GM08714 (cell line): ENCODE data around the gene PECR.
"Not testable (repeated sequence)": the region's sequence is repeated elsewhere in the genome, so short reads cannot be mapped to it uniquely, and the experiment has no call there.

ENCODE experiments used
- H3K4me3 ChIP-seq: fragments of 200-500 bp; sonication (Bioruptor generic); 2 replicates; pipeline ENCODE4 v1.5.1; 2014; ENCODE audit warnings: mild to moderate bottlenecking, low read length, inconsistent platforms
- ZNF274 ChIP-seq: IDR thresholded peaks from 2 replicates; pipeline ENCODE4 v1.6.1; 2012; ENCODE audit warnings: mild to moderate bottlenecking, low read depth, low read length

The PECR gene

DNA sequence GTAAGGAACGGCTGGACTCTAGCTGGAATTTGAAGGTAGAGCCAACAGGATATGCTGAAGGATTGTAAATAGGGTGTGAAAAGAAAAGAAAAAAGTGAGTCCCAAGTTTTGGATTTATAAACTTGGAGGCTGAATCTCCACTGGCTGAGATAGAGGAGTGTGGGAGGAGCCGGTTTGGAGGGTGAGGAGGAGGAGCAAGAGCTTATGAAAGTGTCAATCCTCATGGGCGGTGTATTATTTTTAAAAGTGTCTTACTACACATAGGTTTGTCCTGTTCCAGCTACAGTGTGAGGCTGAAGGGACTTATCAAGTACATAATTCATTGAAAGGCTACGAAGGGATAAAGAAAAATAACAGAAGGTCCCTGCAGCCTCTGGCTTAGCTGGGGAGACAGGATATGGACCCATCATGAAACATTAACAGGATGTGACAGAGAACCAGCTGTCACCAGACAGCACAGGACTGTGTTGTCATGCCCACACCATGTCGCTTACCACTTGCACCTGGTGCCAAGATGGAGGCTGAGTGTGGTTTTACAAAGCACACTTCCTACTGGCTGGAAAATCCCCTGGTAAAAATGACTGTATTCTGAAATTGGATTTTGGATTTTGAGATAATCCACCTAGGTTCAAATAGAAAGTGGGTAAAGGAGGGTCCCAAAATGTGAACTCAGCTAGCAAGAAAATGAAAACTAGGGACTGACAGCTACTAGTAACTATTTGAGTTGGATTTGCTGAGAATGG lies 65.7 kb downstream of the PECR start:
- H3K4me3 ChIP-seq = peak overlapping the region; percentile 42; the same call in 1 of the 2 replicates

DNA sequence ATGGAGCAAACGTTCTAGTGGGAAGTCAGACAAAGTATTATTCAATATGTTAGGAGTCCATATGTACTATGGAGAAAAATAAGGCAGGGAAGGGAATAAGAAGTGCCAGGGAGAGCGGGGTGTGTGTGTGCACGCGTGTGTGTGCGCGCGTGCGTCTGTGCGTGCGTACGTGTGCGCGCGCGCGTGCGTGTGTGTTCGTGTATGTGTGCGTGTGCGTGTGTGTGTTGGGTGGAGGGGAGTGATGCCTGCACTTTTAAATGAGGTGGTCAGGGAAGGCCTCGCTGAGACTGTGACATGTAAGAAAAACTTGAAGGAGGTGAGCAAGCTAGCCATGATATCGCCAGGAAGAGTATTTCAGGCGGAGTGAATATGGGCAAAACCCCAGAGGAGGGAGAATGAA lies 66.6 kb downstream of the PECR start:
- H3K4me3 ChIP-seq = no peak overlapping the region
- no peak for TF ChIP-seq ZNF274

More for the DNA sequence above, 65.7 kb downstream of the PECR start:
- TF ChIP-seq ZNF274 = no peak

DNA sequence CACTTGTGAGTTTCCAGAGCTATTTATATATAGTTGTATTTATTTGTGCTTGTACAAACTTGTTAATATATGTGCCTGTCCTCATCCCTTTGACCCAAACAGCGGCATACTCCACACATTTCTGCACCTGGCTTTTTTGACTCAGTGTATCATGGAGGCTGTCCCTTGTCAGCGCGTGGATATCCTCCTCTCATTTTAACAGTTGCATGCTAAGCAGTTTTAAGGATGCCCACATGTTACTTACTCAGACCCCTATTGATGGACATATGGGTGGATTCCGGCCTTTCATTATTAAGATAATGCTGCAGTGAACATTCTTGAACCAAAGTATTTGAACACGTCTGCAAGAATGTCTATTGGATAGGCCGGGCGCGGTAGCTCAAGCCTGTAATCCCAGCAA lies 67.6 kb downstream of the PECR start:
- TF ChIP-seq ZNF274 = no peak
- H3K4me3 ChIP-seq = no peak overlapping the region

DNA sequence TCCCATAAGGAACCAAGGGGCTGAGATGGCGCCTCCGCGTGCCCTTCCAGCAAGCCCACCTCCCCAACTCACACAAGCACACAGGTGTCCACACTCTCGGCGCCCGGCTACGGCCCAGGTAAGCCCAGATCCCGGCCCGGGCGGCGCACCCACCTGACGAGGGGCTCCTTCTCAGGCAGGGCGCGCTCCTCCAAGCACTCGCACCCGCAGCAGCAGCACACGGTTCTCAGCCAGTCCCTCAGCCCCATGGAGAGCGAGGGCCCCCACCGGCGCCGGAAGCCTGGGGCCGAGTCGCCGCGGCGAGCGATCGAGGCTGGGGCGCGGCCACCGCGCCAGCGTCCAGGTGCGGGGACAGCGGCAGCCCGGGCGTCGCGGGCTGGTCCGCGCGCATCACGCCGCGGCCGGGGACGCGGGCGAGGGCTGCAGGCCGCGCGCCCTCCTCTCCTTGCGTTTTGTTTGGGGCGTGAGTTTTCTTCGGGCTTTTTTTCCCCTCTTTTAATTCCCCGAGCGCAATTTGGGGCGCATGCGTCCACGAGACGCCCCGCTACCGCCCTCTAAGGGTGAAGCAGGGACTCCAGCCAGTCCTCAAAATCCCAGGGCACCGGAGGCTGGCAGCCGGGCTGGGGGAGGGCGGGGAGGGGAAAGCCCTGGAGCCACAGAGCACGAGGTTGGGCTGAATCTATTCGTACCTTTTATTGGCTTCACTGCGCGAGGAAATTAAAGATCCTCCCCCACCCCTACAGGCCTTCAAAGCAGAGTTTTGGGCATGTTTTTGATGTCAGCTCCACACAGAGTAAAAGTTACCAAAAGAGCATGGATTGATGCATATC lies 68.3 kb downstream of the PECR start, which contains the start of gene MREG:
Gene MREG (minus strand): TSS at position 472 of the 830 bp plus-strand sequence. CDS start 224 bp downstream, at position 248.
- H3K4me3 ChIP-seq = peak within 1 kb of the TSS; percentile 98
- no peak for TF ChIP-seq ZNF274

DNA sequence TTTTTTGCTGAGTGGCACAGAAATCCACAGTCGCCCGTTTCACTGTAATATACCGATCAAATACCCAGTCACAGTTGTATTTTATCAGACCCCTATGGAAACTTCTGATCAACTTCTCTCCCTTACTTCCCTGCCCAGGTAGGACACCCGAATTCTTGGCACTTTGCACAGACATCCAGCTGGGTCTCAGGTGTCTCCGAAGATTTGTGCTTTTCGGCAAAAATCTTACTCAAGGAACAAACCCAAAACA lies 68.9 kb downstream of the PECR start:
- peak overlapping the region; percentile 98 for H3K4me3 ChIP-seq
- no peak for TF ChIP-seq ZNF274

DNA sequence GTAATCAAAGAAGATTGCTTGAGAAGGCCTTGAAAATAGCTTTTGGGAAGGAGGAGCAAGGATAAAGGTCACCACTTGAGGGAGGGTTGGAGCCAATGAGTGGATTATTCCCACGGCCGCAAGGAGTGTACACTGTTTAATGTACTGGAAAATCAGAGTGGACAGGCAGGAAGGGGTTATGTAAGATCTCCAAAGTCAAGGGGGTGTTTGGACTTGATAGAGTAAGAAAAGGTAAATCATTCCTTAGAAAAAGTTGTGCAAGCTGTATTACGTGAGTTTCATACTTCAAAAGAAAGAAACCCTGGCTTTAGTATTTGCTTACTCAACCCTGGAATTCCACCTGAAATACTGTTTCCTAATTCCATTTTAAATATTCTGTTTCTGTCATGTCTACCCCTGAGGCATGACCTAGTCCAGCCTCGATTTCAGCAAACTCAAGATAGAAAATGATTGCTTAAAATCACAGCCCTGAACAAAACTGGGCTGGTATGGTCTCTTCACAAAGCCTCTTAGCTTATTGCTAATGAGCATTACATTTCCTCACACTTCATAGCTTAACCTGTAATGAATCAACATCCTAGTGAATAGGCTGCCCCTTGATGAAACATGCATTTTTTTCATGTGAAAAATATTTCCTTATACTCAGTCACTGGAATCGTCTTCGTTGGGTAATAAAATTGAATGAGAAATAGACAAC lies 69.3 kb downstream of the PECR start:
- peak overlapping the region; percentile 98 for H3K4me3 ChIP-seq

DNA sequence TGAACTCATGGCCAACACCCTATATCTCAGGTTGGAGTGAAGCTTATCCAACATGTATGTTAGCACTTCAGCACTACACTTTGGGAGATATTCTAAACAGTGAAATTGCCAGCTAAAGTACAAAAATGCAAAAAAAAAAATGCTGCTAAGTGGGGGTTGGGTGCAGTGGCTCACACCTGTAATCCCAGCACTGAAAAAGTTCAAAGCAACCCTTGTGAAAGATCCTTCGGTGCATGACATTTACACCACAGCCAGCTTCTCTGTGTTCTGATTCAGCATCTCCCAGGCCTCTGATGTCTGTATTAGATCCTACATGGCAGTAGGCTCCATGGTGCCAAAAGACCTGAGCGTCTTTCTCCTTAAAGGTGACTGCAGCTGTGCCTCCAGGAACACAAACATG lies 72.4 kb downstream of the PECR start:
- not testable (repeated sequence) for H3K4me3 ChIP-seq

More for the DNA sequence above, 69.3 kb downstream of the PECR start:
- no peak for TF ChIP-seq ZNF274

DNA sequence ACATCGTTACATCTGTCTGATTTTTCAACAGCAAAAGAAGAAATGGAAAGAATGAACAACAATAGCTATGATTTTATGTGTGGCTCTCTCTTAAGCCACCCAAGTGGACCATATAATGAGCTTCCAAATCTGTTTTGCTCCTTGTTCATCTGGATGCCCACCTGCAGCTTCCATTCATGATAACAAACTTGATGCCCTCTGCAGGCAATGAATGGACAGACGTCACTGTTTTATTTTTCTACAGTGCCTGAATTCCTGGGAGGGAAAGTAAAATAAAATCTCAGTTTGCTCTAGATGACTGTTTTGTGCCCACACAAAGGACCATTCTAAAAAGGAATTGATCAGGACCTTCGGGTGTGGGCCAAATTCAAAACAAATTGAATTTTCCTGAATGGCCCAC lies 73.2 kb downstream of the PECR start:
- H3K4me3 ChIP-seq = no peak overlapping the region
- no peak for TF ChIP-seq ZNF274

DNA sequence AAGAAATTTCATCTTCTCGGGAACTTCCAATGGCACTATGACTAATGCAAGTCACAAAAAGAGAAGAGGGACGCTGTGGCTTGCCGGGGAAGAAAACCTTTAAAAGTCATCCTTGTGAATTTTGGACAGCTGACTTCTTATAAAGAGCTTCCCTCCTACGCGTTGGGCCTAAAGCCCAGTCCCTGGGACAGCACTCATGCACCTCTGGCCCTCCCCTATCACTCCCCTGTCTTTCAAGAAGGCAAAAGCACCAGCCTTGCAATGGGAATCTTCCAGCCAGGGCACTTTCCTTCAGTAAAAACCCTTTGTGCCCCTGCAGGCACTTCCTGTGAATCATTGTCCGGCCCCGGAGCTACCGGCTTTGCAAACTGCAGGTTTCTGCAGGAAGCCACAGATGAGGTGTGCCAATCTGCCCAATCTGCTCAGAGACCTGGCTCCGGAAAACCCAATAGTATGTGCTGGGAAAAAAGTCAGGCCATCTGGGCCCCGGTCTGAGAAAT lies 75.4 kb downstream of the PECR start:
- TF ChIP-seq ZNF274 = no peak
- H3K4me3 ChIP-seq = peak overlapping the region; percentile 47; the same call in 1 of the 2 replicates

DNA sequence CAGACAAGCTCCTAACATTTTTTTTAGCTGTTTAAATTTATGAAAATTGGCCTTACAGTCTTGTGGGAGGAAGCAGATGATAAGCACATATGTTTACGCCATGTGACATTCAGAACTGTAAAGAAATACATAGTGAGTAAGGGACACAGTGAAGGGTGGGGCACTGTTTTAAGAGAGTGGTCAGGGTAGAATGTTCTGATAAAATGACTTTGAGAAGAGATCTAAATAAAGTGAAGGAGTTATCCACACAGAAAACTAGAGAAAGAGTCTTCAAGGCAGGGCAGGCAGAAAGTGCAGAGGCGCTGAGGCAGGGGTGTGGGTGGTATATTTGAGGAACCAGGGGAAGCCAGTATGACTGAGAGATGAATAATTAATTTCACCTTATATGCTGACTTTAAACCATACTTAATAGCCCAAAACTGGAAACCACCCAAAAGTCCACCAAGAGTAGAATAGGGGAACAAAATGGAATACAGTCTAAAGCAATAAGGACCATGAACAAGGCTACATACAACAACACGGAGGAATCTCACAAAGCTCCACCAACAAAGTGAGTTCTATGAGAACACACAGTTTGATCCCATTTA lies 76.8 kb downstream of the PECR start:
- no peak overlapping the region; the same call in 1 of the 2 replicates for H3K4me3 ChIP-seq
- no peak for TF ChIP-seq ZNF274

DNA sequence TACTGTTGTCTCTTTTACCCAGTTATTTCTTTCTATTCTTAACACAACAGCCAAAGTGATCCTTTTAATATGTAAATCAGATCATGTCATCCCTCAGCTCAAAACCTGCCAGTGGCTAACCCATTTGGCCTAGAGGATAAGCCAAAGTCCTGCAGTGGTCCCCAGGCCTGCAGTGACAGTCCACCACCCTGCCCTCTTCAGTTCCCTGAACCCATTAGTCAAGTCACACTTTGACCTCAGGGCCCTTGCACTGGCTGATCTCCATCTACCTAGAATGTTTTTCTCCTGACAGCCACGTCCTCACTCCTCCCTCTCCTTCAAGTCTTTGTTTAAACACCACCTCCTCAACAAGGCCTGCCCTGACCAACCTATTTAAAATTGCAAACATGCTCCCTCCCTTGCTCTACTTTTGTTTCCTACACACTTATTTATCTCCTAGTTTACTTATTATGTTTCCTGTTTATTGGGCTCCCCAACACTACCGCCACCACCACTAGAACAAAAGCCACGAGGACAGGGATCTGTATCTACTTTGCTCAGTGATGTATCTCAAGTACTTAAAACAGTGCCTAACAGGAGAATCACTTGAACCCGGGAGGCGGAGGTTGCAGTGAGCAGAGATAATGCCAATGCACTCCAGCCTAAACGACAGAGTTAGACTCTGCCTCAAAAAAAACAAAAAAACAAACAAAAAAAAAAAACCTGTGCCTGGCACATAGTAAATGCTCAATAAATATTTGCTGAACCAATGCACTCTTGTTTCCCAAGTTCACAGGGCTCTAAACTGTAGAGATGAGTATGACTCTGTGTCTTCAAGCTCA lies 77.5 kb downstream of the PECR start:
- TF ChIP-seq ZNF274 = no peak
- no peak overlapping the region for H3K4me3 ChIP-seq

DNA sequence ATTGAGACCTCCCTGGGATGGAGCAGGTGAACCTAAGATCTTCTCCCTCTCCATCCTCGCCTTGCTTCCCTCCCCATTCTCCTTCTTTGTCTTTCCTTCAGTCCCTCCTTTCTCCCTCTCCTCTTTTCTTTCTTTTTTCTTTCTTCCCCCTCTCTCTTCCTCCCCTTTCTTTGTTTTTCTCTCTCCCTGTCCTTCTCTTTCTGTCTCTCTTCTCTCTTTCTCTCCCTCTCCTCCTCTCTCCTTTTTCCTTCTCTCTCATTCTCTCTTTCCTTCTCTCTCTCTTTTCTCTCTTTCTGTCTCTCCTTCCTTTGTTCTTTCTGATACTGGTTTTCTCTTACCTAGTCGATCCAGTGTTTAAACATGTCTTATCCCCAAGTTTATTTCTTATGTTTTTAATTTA lies 78.9 kb downstream of the PECR start:
- H3K4me3 ChIP-seq = no peak overlapping the region; the same call in 1 of the 2 replicates
- no peak for TF ChIP-seq ZNF274

DNA sequence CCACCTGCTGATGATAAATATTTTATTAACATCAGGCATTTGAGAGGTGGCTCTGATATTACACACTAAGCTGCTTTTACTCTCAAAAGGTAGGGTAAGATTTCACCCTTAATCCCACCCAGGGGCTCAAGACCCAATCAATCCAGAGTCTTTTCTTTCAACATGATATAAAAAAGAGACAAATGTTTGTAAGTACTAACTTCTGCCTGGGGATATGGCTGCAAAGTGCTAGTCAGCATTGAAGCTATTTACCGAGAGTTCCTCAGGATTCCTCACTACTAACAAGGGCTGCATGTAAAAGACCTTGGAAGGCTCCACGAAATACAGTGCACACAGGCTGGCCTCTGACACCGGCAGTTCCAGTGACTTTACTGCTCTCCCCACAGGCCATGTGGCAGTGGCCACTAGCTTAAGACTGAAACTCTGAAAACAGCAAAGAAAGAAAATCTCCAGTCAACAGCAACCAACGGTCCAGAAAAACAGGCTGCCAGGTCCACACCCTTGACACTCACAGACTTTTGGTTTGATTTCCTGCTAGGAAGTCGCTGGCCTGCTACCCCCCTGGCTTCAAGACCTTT lies 79.4 kb downstream of the PECR start:
- no peak overlapping the region; the same call in 1 of the 2 replicates for H3K4me3 ChIP-seq
- no peak for TF ChIP-seq ZNF274
